B cell (primary cell): ENCODE data around the gene CLCN2. TPM values are rescaled to one million over a fixed set of nuclear protein-coding genes. Genes with fewer than 3 reads are reported as not detected.

Source experiments
- ATAC-seq: fragments of 200-7000 bp; cut with Tn5 transposase; one replicate; pipeline ENCODE4 v1.10.0; 2021; ENCODE audit warnings: low read depth, mild to moderate bottlenecking, moderate number of reproducible peaks, moderate library complexity
- CTCF ChIA-PET: fragments of 350-600 bp; sonication (Branson Sonifier 250); formaldehyde crosslinking; loops from one replicate; lab custom pipeline; 2021; ENCODE audit warnings: antibody characterized with exemption, inconsistent platforms; lab: Charles Lee
- POLR2A ChIA-PET: fragments of 350-600 bp; sonication (Branson Sonifier 250); formaldehyde crosslinking; loops from one replicate; lab custom pipeline; 2021; ENCODE audit warnings: antibody characterized with exemption; lab: Charles Lee
- DNase-seq: peaks from one replicate; pipeline ENCODE4 v3.0.0; 2013
- H2AFZ ChIP-seq: 2 replicates; pipeline ENCODE4 v1.6.1; 2012; ENCODE audit warnings: mild to moderate bottlenecking, low read depth, low read length; ENCODE audit not compliant: insufficient read depth, poor library complexity, severe bottlenecking
- H3K27ac ChIP-seq, 2 donors: 1 replicate in 1 of 2; 2 replicates in 1 of 2; pipeline ENCODE4 v1.5.1; 2012 to 2013; ENCODE audit warnings: low read length in 2 of 2, mild to moderate bottlenecking in 2 of 2, moderate library complexity in 1 of 2
- H3K27me3 ChIP-seq, 4 experiments: fragments of 200-600 bp in 1 of 4; sonication (generic) in 1 of 4; replicated peaks in 1 of 4; 1 replicate in 2 of 4; 2 replicates in 2 of 4; pipeline versions ENCODE4 v1.6.1 to v1.7.0; 2013 to 2016; ENCODE audit warnings: low read length in 3 of 4, mild to moderate bottlenecking in 2 of 4, mixed read lengths in 1 of 4, moderate library complexity in 1 of 4; ENCODE audit not compliant: insufficient read depth in 4 of 4, control insufficient read depth in 3 of 4; ENCODE audit errors: control extremely low read depth in 1 of 4
- H3K36me3 ChIP-seq, 2 experiments: replicated peaks in 1 of 2; 1 replicate in 1 of 2; 2 replicates in 1 of 2; pipeline versions ENCODE4 v1.6.1 to v1.7.1; 2013; ENCODE audit warnings: low read length in 1 of 2; ENCODE audit not compliant: insufficient read depth in 2 of 2, control insufficient read depth in 1 of 2; ENCODE audit errors: control extremely low read depth in 1 of 2, extremely low read depth in 1 of 2
- H3K4me1 ChIP-seq, 2 donors: fragments of 200-600 bp in 1 of 2; sonication (generic) in 1 of 2; 1 replicate in 1 of 2; 2 replicates in 1 of 2; pipeline versions ENCODE4 v1.5.1 to v1.6.1; 2013 to 2017; ENCODE audit warnings: low read length in 2 of 2; ENCODE audit not compliant: control insufficient read depth in 2 of 2, insufficient read depth in 2 of 2
- H3K4me2 ChIP-seq: replicated peaks from 2 replicates; pipeline ENCODE3; 2012; ENCODE audit warnings: mild to moderate bottlenecking, low read depth, low read length; ENCODE audit not compliant: poor library complexity, severe bottlenecking
- H3K4me3 ChIP-seq, 5 experiments: fragments of 200-600 bp in 1 of 5; sonication (generic) in 1 of 5; 1 replicate in 3 of 5; 2 replicates in 2 of 5; pipeline versions ENCODE4 v1.5.1 to v1.7.0; 2011 to 2016; ENCODE audit warnings: low read length in 4 of 5, mild to moderate bottlenecking in 4 of 5, low read depth in 2 of 5, control low read depth in 1 of 5, moderate library complexity in 1 of 5; ENCODE audit not compliant: insufficient read depth in 1 of 5; ENCODE audit errors: control extremely low read depth in 1 of 5, extremely low read depth in 1 of 5
- H3K79me2 ChIP-seq: fragments of 200-600 bp; sonication (generic); one replicate; pipeline ENCODE4 v1.6.0; 2016; ENCODE audit warnings: low read length; ENCODE audit not compliant: control insufficient read depth, insufficient read depth
- H3K9ac ChIP-seq: fragments of 200-600 bp; sonication (generic); 2 replicates; pipeline ENCODE4 v1.6.1; 2017; ENCODE audit warnings: mild to moderate bottlenecking, low read length, moderate library complexity
- H3K9me3 ChIP-seq, 3 donors: one replicate each; pipeline versions ENCODE4 v1.6.1 to v1.7.1; 2013; ENCODE audit warnings: low read length in 2 of 3; ENCODE audit not compliant: control insufficient read depth in 2 of 3, insufficient read depth in 1 of 3; ENCODE audit errors: control extremely low read depth in 1 of 3
- H4K20me1 ChIP-seq: 2 replicates; pipeline ENCODE4 v1.6.0; 2012; ENCODE audit warnings: mild to moderate bottlenecking, low read length; ENCODE audit not compliant: insufficient read depth, control insufficient read depth, poor library complexity, severe bottlenecking
- H3K27ac Mint-ChIP-seq: one replicate; pipeline ENCODE4 v1.8.0; 2021; ENCODE audit warnings: mixed read lengths
- H3K27me3 Mint-ChIP-seq: one replicate; pipeline ENCODE4 v1.8.0; 2021; ENCODE audit warnings: mixed read lengths
- H3K4me1 Mint-ChIP-seq: one replicate; pipeline ENCODE4 v1.8.0; 2021; ENCODE audit warnings: mixed read lengths
- H3K4me3 Mint-ChIP-seq: one replicate; pipeline ENCODE4 v1.8.0; 2021; ENCODE audit warnings: mixed read lengths
- H3K9me3 Mint-ChIP-seq: one replicate; pipeline ENCODE4 v1.8.0; 2022; ENCODE audit warnings: mixed read lengths; ENCODE audit not compliant: insufficient read depth
- EZH2 ChIP-seq: IDR thresholded peaks from 2 replicates; pipeline ENCODE4 v1.6.1; 2012; ENCODE audit warnings: borderline replicate concordance, low read depth, mild to moderate bottlenecking, moderate library complexity, low read length; ENCODE audit not compliant: insufficient read depth, poor library complexity, severe bottlenecking
- WGBS: methylation state at CpG from one replicate; pipeline ENCODE4 v1.1.5; 2013; ENCODE audit warnings: missing lambda C conversion rate; ENCODE audit not compliant: insufficient coverage; 5-methylcytosine and 5-hydroxymethylcytosine counted together
- intact Hi-C: fragments of 100-400 bp; cut with micrococcal nuclease; formaldehyde crosslinking; loops from one replicate; pipeline ENCODE4 v1.10.0; 2022
- polyA plus RNA-seq: library from polyadenylated mRNA; depleted of rRNA; stranded (reverse); fragments of >200 nt; gene quantifications from 2 replicates; pipeline ENCODE4 v1.2.3, GENCODE V29; 2012
- total RNA-seq, 2 donors: library from RNA; stranded (reverse); fragments of 120-200 nt in 1 of 2; gene quantifications; 1 replicate in 1 of 2; 2 replicates in 1 of 2; pipeline versions ENCODE4 v1.2.3 to v1.2.4, GENCODE V29; 2013 to 2022
- TF ChIP-seq, protein P1 (sequence below): fragments of 200-600 bp; IDR thresholded peaks from one replicate; pipeline ENCODE4 v1.8.0; 2022; ENCODE audit warnings: antibody characterized with exemption, mild to moderate bottlenecking

The CLCN2 gene
- total and polyA plus RNA-seq, 2 donors (not counting 1 experiment from before 2014, with no cell fraction given): 6.1 to 8.1 TPM

DNA sequence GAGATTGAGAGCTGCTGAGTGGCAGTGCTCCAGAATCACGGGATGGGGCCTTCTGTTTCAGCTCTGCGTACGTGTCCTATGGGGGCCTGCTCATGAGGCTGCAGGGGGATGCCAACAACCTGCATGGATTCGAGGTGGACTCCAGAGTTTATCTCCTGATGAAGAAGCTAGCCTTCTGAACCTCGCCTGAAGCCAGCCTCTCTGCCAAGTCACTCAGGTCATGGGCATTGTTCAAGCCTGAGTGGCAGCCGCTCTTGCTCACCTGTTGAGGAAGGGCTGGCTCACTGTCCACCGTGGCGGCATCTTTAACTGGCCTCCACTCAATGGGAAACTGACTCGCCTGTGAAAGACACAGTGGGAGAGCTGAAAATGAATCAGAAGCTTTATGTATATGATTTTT lies 6.7 kb upstream of the CLCN2 start:
- H3K9me3 ChIP-seq: no peaks in the 10 kb centered on the region
- no peaks in the 10 kb centered on the region for H3K27me3 Mint-ChIP-seq
- intact Hi-C loops: no loop called here
- no peak for TF ChIP-seq EZH2
- TF ChIP-seq, protein P1, sequence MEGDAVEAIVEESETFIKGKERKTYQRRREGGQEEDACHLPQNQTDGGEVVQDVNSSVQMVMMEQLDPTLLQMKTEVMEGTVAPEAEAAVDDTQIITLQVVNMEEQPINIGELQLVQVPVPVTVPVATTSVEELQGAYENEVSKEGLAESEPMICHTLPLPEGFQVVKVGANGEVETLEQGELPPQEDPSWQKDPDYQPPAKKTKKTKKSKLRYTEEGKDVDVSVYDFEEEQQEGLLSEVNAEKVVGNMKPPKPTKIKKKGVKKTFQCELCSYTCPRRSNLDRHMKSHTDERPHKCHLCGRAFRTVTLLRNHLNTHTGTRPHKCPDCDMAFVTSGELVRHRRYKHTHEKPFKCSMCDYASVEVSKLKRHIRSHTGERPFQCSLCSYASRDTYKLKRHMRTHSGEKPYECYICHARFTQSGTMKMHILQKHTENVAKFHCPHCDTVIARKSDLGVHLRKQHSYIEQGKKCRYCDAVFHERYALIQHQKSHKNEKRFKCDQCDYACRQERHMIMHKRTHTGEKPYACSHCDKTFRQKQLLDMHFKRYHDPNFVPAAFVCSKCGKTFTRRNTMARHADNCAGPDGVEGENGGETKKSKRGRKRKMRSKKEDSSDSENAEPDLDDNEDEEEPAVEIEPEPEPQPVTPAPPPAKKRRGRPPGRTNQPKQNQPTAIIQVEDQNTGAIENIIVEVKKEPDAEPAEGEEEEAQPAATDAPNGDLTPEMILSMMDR: no peak
- no peak for DNase-seq
- H3K4me3 ChIP-seq: no peak overlapping the region
- peaks cover 0 to 25% of the 10 kb centered on the region in 2 experiments for H3K36me3 ChIP-seq
- ChIA-PET POLR2A (no interaction called here), CTCF (interaction anchor here (0.9 to 7.4 kb wide), 4 partner anchors 10 to 146 kb away, joined by 3 to 107 read pairs (median 3); partner anchors contain the start of gene THPO)
- H3K79me2 ChIP-seq: peaks cover 4% of the 10 kb centered on the region
- H3K4me2 ChIP-seq: no peak overlapping the region
- no peaks in the 10 kb centered on the region for H3K9me3 Mint-ChIP-seq
- H3K4me1 Mint-ChIP-seq: peaks cover 19% of the 10 kb centered on the region
- H3K27me3 ChIP-seq: no peaks in the 10 kb centered on the region
- no peak overlapping the region for H3K27ac Mint-ChIP-seq
- H2AFZ ChIP-seq: no peak overlapping the region
- H3K4me1 ChIP-seq: peaks cover 3 to 11% of the 10 kb centered on the region in 2 donors
- no peak overlapping the region for H3K4me3 Mint-ChIP-seq
- ATAC-seq: no peak
- WGBS: 94% methylated on average over 8 of the region's 9 CpGs
- no peak overlapping the region for H3K27ac ChIP-seq
- H3K9ac ChIP-seq: no peak overlapping the region
- H4K20me1 ChIP-seq: no peaks in the 10 kb centered on the region

DNA sequence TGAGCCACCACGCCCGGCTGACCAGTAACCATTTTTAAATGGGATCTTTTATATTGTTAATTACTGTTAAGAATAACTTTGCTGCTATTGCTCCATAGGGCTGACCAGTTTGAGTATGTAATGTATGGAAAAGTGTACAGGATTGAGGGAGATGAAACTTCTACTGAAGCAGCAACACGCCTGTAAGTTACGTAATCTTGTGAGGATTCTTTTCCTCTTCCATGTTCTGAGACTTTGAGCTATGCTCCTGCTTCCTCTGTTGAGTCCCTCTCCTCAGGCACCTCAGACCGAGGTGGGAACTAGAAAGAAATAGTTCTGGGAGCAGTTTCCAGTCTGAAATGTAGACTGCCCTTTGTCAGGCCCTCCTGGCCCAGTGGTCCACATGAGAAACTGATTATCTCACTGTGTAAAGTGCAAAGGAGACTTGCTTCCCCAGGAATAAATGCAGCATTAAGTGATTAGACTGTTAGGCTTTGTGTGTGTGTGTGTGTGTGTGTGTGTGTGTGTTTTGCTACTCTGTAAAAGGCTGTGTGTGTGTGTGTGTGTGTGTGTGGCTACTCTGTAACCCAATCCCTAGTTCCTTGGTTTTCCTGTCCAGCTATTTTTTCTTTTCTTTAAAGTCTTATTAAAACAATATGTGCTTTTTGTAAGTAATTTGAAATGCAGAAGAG lies 5.3 kb upstream of the CLCN2 start:
- 93% methylated on average over 3 of the region's 5 CpGs for WGBS
- H3K27me3 ChIP-seq: no peaks in the 10 kb centered on the region
- H3K4me1 ChIP-seq: peaks cover 3 to 11% of the 10 kb centered on the region in 2 donors
- ChIA-PET CTCF (interaction anchor here (0.6 to 7.4 kb wide), 3 partner anchors 13 to 410 kb away, joined by 3 to 107 read pairs (median 3); no protein-coding TSS in a partner anchor), POLR2A (no interaction called here)
- H3K4me3 ChIP-seq: no peak overlapping the region
- no peak overlapping the region for H3K9ac ChIP-seq
- H3K4me2 ChIP-seq: no peak overlapping the region
- Mint-ChIP-seq H3K27ac (no peak overlapping the region), H3K4me3 (no peak overlapping the region), H3K27me3 (no peaks in the 10 kb centered on the region), H3K9me3 (no peaks in the 10 kb centered on the region), H3K4me1 (peaks cover 20% of the 10 kb centered on the region)
- H3K9me3 ChIP-seq: no peaks in the 10 kb centered on the region
- no peak overlapping the region for H2AFZ ChIP-seq
- ATAC-seq (no peak), DNase-seq (no peak)
- no peak for TF ChIP-seq EZH2
- TF ChIP-seq, protein P1: no peak
- H3K27ac ChIP-seq: no peak overlapping the region
- intact Hi-C loops: no loop called here
- peaks cover 0 to 25% of the 10 kb centered on the region in 2 experiments for H3K36me3 ChIP-seq
- H4K20me1 ChIP-seq: no peaks in the 10 kb centered on the region
- H3K79me2 ChIP-seq: peaks cover 4% of the 10 kb centered on the region
